Osteocyte (in vitro differentiated cells): ENCODE measurements around the gene MYL6. TPM values are rescaled to one million over a fixed set of nuclear protein-coding genes. Genes with fewer than 3 reads are reported as not detected.
"Not testable (repeated sequence)": the region's sequence is repeated elsewhere in the genome, so short reads cannot be mapped to it uniquely, and the experiment has no call there.

Experiments
- DNase-seq: peaks from one replicate; pipeline ENCODE4 v3.0.0; 2021; ENCODE audit warnings: mixed read lengths; ENCODE audit not compliant: unreplicated experiment; ENCODE audit errors: extremely low spot score
- H3K27ac Mint-ChIP-seq: one replicate; pipeline ENCODE4 v1.8.0; 2021; ENCODE audit warnings: mild to moderate bottlenecking, mixed read lengths; ENCODE audit not compliant: unreplicated experiment
- H3K27me3 Mint-ChIP-seq: one replicate; pipeline ENCODE4 v1.8.0; 2021; ENCODE audit warnings: mixed read lengths; ENCODE audit not compliant: unreplicated experiment
- H3K36me3 Mint-ChIP-seq: one replicate; pipeline ENCODE4 v1.8.0; 2021; ENCODE audit warnings: mixed read lengths; ENCODE audit not compliant: unreplicated experiment
- H3K4me1 Mint-ChIP-seq: one replicate; pipeline ENCODE4 v1.8.0; 2021; ENCODE audit warnings: mixed read lengths; ENCODE audit not compliant: unreplicated experiment
- H3K4me3 Mint-ChIP-seq: one replicate; pipeline ENCODE4 v1.8.0; 2021; ENCODE audit warnings: mild to moderate bottlenecking, moderate library complexity, mixed read lengths; ENCODE audit not compliant: unreplicated experiment
- H3K9me3 Mint-ChIP-seq: one replicate; pipeline ENCODE4 v1.8.0; 2021; ENCODE audit warnings: mixed read lengths; ENCODE audit not compliant: unreplicated experiment
- CTCF ChIP-seq: fragments of 200-600 bp; sonication (generic); IDR thresholded peaks from 2 replicates; pipeline ENCODE4 v1.5.0; 2021; ENCODE audit warnings: antibody characterized with exemption, mild to moderate bottlenecking, moderate library complexity
- total RNA-seq: library from RNA; stranded (reverse); gene quantifications from 2 replicates; pipeline ENCODE4 v1.2.1, GENCODE V29; 2021

Gene MYL6
- total RNA-seq, 1 donor from 2014 or later = 1,549 TPM

GRCh38 chr12:56154818-56155217 lies 3.3 kb upstream of the MYL6 start:
- no peak for DNase-seq
- no peak for TF ChIP-seq CTCF
- H3K36me3 Mint-ChIP-seq = peaks cover 21% of the 10 kb centered on the region
- no peak overlapping the region for H3K4me3 Mint-ChIP-seq
- H3K4me1 Mint-ChIP-seq = peaks cover 56% of the 10 kb centered on the region
- no peaks in the 10 kb centered on the region for H3K9me3 Mint-ChIP-seq
- H3K27ac Mint-ChIP-seq = no peak overlapping the region
- no peaks in the 10 kb centered on the region for H3K27me3 Mint-ChIP-seq

GRCh38 chr12:56155256-56155845 lies 2.8 kb upstream of the MYL6 start:
- TF ChIP-seq CTCF = no peak
- Mint-ChIP-seq H3K9me3 (no peaks in the 10 kb centered on the region), H3K4me1 (peaks cover 61% of the 10 kb centered on the region), H3K27ac (peak overlapping the region; percentile 32), H3K36me3 (peaks cover 26% of the 10 kb centered on the region), H3K4me3 (no peak overlapping the region), H3K27me3 (no peaks in the 10 kb centered on the region)
- no peak for DNase-seq

GRCh38 chr12:56156464-56157200 lies 1.5 kb upstream of the MYL6 start:
- H3K9me3 Mint-ChIP-seq, H3K27me3 Mint-ChIP-seq, DNase-seq: not testable (repeated sequence)
- peak overlapping the region; percentile 98 for H3K27ac Mint-ChIP-seq
- peaks cover 34% of the 10 kb centered on the region for H3K36me3 Mint-ChIP-seq
- H3K4me1 Mint-ChIP-seq = peaks cover 63% of the 10 kb centered on the region
- peak overlapping the region; percentile 95 for H3K4me3 Mint-ChIP-seq

GRCh38 chr12:56157201-56158028 lies 744 bp upstream of the MYL6 start:
- no peaks in the 10 kb centered on the region for H3K27me3 Mint-ChIP-seq
- H3K36me3 Mint-ChIP-seq = peaks cover 35% of the 10 kb centered on the region
- H3K9me3 Mint-ChIP-seq = no peaks in the 10 kb centered on the region
- peak; percentile 92 for DNase-seq
- peak overlapping the region; percentile 98 for H3K27ac Mint-ChIP-seq
- peak overlapping the region; percentile 95 for H3K4me3 Mint-ChIP-seq
- peaks cover 62% of the 10 kb centered on the region for H3K4me1 Mint-ChIP-seq
- TF ChIP-seq CTCF = peak; percentile 67

GRCh38 chr12:56158926-56159461 lies 835 bp downstream of the MYL6 start:
- Mint-ChIP-seq H3K4me1 (peaks cover 52% of the 10 kb centered on the region), H3K27ac (peak overlapping the region; percentile 98), H3K4me3 (peak overlapping the region; percentile 95), H3K9me3 (no peaks in the 10 kb centered on the region), H3K36me3 (peaks cover 43% of the 10 kb centered on the region), H3K27me3 (no peaks in the 10 kb centered on the region)
- TF ChIP-seq CTCF = no peak
- DNase-seq = no peak
